GM19395 (cell line): ENCODE data around the gene CNPY3.
A peak's percentile ranks its signal among the peaks of the same experiment; 100 is the strongest.

Experiments
- ATAC-seq: cut with Tn5 transposase; IDR thresholded peaks from one replicate; pipeline ENCODE4 v1.9.1; 2021; ENCODE audit warnings: mild to moderate bottlenecking, moderate library complexity; ENCODE audit not compliant: unreplicated experiment

CNPY3 gene

GRCh38 chr6:42978839-42979522 is 49.7 kb downstream of the CNPY3 start, which contains the start of gene PEX6:
Gene PEX6 (minus strand): TSS chr6:42979181. CDS start chr6:42979150, 31 bp downstream.
- peak; percentile 93 for ATAC-seq

DNA sequence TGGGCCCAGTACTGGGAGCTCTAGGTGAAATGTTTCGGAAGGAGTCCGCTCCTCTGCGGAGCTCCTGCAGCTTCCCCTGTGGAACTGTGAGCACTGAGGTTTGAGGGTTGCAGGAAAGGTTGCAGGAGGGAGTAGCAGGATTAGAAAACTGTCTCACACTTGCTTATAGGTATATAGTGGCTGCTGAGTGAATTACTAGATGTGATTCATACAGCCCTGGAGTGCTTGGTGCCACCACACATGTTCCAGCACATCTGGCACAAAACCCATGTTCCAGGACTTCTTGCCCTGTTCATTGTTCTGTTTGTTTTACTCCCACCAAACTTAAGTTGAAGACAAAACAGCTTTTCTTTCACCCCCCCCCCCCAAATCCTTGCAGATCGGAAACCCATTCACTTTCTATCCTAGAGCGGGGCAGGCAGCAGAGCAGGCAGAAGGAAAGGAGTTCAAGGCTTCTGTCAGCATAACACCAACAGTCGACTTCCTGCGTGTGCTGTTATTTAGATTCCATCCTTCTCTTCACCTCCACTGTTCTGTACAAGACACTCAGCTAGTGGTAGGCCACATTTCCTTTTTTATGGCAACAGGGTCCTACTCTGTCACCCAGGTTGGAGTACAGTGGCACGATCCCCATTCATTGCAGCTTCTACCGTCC is 50.4 kb downstream of the CNPY3 start:
- peak; percentile 9 for ATAC-seq

- no peak for ATAC-seq
Measured at GRCh38 chr6:42981836-42982235, 52.6 kb downstream of the CNPY3 start.

- ATAC-seq = peak; percentile 96
Measured at GRCh38 chr6:42984001-42984923, 55.0 kb downstream of the CNPY3 start, which contains the start of gene PPP2R5D. Gene PPP2R5D (plus strand): TSS chr6:42984570. CDS start chr6:42984678, 108 bp downstream.

DNA sequence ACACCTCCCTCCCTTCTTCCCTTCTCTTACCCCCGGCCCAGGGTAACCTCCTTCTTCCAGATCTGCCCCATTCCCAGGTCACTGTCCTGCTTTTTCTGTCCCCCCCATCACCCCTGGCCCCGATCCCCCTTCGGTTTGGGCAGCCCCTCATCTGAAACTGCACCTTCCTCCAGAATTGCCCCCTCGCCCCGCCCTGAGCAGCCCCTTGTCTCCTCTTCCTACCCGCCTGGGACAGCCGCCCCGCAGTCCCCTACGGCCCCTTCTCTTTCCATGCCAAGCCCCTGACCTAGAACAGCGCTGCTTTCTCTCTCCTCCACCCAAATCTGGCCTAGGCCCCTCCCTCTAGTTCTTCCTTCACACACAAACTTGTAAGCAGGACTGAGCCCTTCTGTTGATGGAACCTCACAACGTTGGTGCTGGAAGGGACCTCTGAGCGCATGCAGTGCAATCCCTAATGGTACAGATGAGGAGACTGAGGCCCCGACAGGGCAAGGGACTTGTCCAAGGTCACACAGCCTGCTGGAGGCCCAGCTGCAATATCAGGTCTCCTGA is 55.7 kb downstream of the CNPY3 start:
- no peak for ATAC-seq

- no peak for ATAC-seq
Measured at GRCh38 chr6:42987533-42988451, 58.5 kb downstream of the CNPY3 start.

DNA sequence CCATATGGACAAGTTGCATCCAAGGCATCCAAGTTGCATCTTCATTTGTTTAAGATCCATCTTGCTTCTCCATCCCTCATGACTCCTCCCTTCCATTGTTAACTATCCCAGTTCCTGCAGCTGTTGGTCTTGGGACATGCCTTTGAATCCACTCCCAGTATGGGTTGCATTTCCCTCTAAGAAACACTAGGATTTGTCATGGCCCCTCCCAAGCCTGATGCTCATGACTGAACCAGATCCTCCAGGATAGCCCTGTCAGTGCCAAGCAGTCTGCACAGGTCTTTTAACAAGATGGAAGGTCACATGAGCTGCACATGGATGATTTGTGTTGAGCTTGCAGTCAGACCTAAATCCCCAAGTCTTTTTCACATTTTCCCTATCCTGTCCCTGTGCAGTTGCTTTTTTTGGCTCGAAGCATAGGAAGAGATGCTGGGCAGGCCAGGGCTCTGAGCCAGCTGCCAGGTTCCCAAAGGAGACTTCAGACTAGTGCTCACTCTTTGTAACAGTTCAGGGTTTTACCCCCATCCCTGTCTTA is 59.3 kb downstream of the CNPY3 start:
- ATAC-seq = no peak
